HUDEP-2 (cell line): ENCODE results near the gene PPFIBP2.
A peak's percentile ranks its signal among the peaks of the same experiment; 100 is the strongest.

Experiments used
- DNase-seq, 76 experiments: peaks; one replicate each; lab custom pipeline; 2025; ENCODE audit not compliant: unreplicated experiment in 76 of 76; lab: John Stamatoyannopoulos, UW

The PPFIBP2 gene

DNA sequence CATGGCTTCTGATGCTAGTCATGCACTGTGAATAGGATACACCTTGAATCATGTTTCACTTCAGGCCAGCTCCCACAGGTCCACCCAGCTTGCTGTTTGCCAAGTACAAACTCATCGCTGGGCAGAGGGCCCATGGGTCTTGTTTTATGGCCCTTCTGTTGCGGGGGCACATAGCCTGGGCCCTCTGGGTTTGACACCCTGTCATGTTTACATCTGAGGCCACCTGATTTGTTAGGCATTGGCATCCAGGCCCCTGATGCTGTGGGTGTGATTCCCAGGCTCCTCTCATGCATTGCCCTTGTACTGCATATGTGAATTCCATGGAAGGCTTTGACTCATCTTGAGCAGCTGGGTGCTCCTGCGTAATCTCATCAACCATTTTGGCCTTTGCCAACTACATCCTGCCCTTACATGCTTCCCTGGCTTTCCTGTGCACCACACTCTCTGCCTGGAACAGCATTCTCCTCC lies 32.6 kb downstream of the PPFIBP2 start:
- DNase-seq: no peak

DNA sequence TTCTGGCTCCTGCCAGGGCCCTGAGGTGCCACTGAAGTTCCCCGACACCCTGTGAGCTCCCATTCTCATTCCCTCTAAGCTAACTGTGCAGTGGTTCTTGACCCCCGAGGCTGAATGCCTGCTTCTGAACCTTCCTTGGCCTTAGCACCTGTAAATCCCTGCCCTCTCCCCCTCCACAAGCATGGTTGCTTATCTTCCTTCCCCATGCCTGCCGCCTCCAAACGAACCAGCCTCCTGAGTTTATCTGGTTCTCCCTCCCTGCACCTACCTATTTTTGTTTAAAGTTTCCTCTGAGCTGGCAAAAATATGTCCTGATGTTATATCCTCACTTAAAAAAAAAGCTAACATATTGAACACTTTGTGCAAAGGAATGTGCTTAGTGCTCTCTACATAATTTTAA lies 33.9 kb downstream of the PPFIBP2 start:
- no peak for DNase-seq

DNA sequence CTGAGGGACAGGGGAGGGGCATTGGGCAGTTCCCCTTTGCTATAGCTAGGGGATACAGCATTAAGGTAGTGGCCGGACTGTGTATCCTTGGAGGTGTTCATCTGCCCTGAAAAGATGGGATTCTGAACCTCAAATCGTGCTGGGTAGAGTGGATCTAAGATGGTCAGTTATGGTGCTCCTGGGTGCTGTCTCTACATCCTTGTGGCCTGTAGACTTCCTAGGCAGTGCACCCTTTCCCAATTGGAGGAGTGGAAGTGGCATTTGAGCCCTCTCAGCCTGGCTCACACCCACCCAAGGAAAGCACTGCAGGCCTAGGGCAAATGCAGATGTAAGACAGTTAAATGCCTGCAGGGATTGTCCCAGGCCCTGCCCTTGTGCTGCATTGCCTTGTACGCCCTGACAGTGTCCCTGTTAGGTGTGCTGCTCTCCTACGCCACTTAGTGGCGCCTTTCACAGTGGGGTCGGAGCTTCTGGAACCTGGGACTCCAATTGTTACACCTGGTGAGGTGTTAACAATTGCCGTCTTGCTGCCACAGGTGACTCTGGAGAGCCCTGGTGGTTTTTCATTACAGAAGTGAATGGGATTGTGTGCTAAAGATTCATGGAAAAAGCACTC lies 35.0 kb downstream of the PPFIBP2 start:
- DNase-seq: peak in 7 of 76 experiments; percentile 2 to 33 (median 4)

- no peak for DNase-seq
These were observed 35.9 kb downstream of the PPFIBP2 start for GRCh38 chr11:7549681-7550080.

GRCh38 chr11:7551571-7551970 lies 37.8 kb downstream of the PPFIBP2 start:
- no peak for DNase-seq

DNA sequence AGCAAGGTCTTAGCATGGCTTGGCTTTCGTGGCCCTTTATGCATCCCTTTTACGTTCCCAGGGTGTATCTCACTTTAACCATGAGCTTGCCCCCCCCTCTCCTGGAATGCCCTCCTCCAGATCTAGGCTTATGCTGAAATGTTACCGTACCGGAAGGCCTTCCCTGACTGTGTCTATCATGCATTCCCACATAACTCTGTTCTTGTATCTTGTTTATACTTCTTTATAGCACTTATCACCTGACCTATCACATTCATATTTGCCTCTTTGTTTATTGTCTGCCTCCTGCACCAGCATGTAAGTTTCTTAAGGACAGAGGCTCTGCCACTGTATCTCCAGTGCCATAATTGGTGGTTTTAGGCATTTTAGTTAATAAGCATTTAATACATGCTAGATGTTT lies 38.9 kb downstream of the PPFIBP2 start:
- no peak for DNase-seq

- DNase-seq: no peak
These were observed 41.4 kb downstream of the PPFIBP2 start for GRCh38 chr11:7555052-7555699.

GRCh38 chr11:7558046-7558445 lies 44.2 kb downstream of the PPFIBP2 start:
- no peak for DNase-seq

DNA sequence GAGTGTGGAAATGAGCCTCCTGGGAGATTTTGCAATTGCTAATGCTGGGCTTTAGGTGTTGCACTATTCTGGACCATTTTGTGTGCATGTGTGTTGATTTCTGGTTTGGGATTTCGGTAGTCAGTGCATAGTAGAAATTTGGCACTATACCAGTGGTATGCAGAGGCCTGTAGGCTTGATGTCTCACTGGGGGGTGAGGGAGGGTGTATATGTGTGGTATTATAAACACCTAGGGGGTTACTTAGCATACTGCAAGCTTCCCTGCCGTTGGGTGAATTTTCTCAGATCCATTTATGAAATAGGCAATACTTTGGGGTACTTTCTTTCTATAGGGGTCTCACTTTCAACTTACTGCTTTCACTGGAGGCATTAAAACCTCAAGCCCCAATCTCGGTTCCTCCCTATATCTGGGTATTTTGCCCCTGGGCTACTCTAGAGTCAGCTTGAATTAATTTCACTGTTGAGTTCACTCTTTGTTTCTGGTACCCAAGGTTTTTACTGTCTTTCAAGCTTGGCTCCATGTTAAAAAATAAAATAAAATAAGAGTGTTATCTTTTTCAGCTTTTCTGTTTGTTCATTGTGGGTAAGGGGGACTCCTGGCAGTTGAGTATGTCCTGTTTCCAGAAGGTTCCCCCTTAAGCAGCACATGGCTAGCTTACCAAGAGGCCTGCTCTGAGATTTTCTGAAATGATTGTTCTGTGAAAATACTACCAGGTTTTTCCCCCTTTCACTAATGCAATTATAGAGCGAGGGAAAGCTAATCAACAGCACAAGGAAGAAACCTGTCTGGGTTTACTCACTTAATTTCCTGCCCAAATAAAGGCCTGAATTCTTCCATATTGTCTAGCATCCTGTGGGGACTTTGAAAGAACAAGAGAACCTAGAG lies 45.8 kb downstream of the PPFIBP2 start:
- DNase-seq: no peak

GRCh38 chr11:7561562-7561961 lies 47.8 kb downstream of the PPFIBP2 start:
- DNase-seq: no peak

- no peak for DNase-seq
These were observed 49.5 kb downstream of the PPFIBP2 start for GRCh38 chr11:7563281-7563680.

DNA sequence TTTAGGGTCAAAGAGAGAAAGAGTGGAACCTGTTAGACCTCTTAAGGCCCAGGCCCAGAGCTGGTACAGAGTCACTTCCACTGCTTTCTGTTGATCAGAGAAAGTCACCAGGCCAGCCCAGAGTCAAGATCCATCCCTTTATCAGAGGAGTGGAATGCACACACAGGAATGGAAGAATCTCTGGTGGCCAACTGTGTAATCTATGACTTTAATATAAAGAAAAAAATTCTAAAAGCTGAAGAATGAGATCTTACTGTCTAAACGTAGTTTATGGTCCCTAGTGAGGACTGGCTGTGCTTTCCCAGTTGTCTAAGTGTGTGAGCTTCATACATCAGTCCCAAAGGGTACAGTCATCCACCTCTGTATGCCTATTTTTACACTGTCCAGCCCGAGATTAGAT lies 51.0 kb downstream of the PPFIBP2 start:
- no peak for DNase-seq

DNA sequence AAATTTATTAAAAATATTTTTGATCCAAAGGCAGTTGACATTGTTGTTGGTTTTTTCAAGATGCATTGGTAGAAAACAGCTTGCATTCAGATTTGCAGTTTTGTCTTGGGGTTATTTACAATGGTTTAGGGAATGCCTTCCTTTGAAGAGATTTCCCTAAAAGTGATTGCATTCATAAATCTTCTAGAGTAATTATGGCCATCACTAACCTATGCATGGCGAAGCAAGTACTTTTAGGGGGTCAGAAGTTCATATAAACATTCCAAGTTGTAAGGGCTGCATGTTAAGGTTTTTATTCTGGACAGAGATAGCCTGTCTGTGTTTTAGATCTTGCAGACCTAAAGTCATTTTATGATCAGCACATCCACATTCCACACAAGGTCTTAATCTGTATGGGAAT lies 53.5 kb downstream of the PPFIBP2 start:
- no peak for DNase-seq

DNA sequence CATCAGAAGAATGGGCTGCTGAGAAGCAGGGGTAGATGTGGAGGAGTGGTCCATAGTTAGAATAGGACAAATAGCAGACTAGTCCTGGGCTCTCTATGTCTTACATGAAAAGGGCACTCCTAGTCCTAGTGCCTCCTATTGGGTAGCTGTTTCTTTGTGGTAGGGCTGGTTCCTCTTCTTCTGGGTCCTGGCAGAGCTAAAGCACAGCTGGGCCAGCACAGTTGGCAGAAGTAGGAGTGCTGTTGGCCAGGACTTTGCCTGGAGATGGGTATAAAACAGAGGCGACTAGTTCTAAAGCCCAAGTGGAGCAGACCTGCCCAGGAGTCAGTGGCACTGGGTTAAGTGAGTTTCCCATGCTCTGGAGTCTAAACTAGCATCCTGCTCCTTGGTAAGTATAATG lies 55.2 kb downstream of the PPFIBP2 start:
- no peak for DNase-seq

DNA sequence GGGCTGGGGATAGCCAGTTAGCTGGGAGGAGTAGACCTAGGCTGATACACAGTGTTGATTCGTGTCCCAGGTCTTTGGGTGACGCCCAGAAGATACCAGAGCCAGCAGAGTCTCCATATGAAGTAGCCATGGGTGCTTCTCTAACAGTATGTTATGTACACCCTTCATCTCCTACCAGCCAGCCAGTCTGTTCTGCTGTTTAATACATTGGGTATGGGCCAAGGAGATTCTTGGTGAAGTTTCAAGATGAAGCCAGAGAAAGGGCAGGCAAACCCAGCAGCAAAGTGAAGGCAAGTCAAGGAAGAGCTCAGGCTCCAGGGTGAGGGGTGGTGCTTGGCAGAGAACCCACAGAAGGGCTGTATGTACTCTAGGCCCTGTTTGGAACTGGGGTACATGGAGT lies 56.4 kb downstream of the PPFIBP2 start:
- no peak for DNase-seq

GRCh38 chr11:7570938-7571521 lies 57.2 kb downstream of the PPFIBP2 start:
- DNase-seq: no peak

- peak in 15 of 76 experiments; percentile 2 to 39 (median 7) for DNase-seq
These were observed 57.8 kb downstream of the PPFIBP2 start for GRCh38 chr11:7571640-7572000.

GRCh38 chr11:7572001-7572712 lies 58.4 kb downstream of the PPFIBP2 start:
- DNase-seq: no peak

- DNase-seq: no peak
These were observed 59.4 kb downstream of the PPFIBP2 start for GRCh38 chr11:7573193-7573557.

DNA sequence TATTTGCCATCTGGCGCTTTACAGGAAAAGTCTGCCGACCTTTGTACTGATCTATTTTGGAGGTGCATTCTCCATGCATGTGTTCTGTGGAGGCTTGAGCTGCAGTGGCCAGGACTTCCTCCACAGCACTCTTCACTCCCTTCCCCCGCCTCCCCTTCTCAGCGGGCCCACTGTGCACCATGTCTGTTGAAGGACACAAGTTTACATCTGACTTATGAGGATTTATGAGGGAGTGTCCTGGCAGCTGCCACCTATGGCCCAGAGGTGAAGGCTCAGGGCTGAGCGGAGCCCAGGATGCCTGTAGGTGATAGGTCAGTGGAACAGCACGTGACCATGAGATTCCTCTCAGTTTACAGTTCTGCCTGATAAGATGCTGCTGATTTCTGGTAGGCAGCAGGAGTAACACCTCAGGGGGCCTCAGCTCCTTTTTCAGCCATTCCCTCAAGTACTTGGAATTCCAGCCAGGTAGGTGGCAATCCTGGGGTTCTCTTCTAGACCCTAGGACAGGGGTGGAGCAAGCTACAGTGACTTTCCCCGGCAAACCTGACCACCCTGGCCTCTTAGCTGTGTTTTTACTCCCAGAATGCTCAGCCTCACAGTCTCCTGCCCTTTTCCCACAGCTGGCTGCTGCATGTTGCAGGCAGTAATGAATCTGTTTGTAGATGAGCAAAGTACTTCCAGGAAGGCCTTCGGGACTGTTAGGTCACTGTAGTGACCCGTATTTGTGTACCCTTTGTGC lies 59.9 kb downstream of the PPFIBP2 start:
- DNase-seq: no peak
